Type B pancreatic cell (in vitro differentiated cells): ENCODE results near the gene RPN2. TPM values are rescaled to one million over a fixed set of nuclear protein-coding genes. Genes with fewer than 3 reads are reported as not detected.
A peak's percentile ranks its signal among the peaks of the same experiment; 100 is the strongest.

ENCODE experiments used
- DNase-seq: peaks from one replicate; pipeline ENCODE4 v3.0.0; 2021; ENCODE audit warnings: mixed read lengths; ENCODE audit not compliant: unreplicated experiment; ENCODE audit errors: extremely low spot score
- H3K27ac Mint-ChIP-seq: 2 replicates; pipeline ENCODE4 v1.8.0; 2021; ENCODE audit warnings: mild to moderate bottlenecking, mixed read lengths
- H3K27me3 Mint-ChIP-seq: 2 replicates; pipeline ENCODE4 v1.8.0; 2021; ENCODE audit warnings: mixed read lengths
- H3K36me3 Mint-ChIP-seq: 2 replicates; pipeline ENCODE4 v1.8.0; 2021; ENCODE audit warnings: mixed read lengths
- H3K4me1 Mint-ChIP-seq: one replicate; pipeline ENCODE4 v1.8.0; 2021; ENCODE audit warnings: mixed read lengths; ENCODE audit not compliant: unreplicated experiment
- H3K4me3 Mint-ChIP-seq: 2 replicates; pipeline ENCODE4 v1.8.0; 2021; ENCODE audit warnings: mild to moderate bottlenecking, mixed read lengths
- H3K9me3 Mint-ChIP-seq: 2 replicates; pipeline ENCODE4 v1.8.0; 2021; ENCODE audit warnings: mixed read lengths
- total RNA-seq: library from RNA; stranded (reverse); gene quantifications from 2 replicates; pipeline ENCODE4 v1.2.1, GENCODE V29; 2021; ENCODE audit warnings: low replicate concordance
- TF ChIP-seq, protein P1 (sequence below): fragments of 200-600 bp; sonication (generic); conservative IDR thresholded peaks from 2 replicates; pipeline ENCODE4 v1.5.0; 2021; ENCODE audit warnings: antibody characterized with exemption, mild to moderate bottlenecking

The RPN2 gene
- total RNA-seq, 1 donor from 2014 or later = 184 TPM

DNA sequence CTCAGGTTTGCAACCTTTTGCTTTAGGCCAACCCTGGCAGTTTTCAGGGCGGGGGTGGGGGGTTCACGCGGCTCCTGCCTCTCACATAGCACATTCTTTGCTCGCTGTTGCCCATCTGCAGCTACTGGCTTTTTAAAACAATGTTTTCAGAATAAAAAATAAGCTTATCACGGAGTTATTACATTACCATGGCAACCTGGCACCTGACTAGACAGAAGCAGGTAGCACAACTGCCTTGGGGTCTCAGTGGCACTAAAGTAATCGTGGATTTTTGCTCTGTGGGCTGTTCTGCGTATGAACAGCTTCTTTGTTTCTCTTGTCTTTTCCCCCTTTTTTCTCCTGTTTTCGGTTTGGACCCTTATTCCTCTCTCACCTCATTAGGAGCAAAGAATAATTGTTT lies 101.3 kb downstream of the RPN2 start:
- H3K4me1 Mint-ChIP-seq = peaks cover 27% of the 10 kb centered on the region
- DNase-seq = no peak
- TF ChIP-seq, protein P1, sequence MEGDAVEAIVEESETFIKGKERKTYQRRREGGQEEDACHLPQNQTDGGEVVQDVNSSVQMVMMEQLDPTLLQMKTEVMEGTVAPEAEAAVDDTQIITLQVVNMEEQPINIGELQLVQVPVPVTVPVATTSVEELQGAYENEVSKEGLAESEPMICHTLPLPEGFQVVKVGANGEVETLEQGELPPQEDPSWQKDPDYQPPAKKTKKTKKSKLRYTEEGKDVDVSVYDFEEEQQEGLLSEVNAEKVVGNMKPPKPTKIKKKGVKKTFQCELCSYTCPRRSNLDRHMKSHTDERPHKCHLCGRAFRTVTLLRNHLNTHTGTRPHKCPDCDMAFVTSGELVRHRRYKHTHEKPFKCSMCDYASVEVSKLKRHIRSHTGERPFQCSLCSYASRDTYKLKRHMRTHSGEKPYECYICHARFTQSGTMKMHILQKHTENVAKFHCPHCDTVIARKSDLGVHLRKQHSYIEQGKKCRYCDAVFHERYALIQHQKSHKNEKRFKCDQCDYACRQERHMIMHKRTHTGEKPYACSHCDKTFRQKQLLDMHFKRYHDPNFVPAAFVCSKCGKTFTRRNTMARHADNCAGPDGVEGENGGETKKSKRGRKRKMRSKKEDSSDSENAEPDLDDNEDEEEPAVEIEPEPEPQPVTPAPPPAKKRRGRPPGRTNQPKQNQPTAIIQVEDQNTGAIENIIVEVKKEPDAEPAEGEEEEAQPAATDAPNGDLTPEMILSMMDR = no peak
- H3K27ac Mint-ChIP-seq = peak overlapping the region; percentile 67
- H3K36me3 Mint-ChIP-seq = no peaks in the 10 kb centered on the region
- H3K27me3 Mint-ChIP-seq = no peaks in the 10 kb centered on the region
- no peak overlapping the region for H3K4me3 Mint-ChIP-seq
- no peaks in the 10 kb centered on the region for H3K9me3 Mint-ChIP-seq

DNA sequence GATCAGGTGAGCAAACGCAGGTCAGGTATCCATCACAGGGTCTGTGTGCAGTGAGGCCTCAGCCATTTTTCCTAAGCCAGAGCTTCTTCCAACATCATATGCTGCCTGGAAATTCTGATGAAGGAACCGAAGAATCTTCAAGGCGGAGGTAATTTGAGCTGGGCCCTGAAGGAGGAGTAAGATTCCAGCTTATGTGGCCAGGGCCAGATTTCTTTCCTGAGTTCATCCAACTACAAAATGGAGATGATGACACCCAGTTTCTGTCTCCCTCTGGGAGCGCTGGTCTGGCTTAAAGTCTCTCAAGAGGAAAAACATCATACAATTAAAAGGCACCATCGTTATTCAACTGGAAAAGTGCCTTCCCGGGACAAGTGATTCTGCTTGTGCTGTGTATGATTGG lies 103.4 kb downstream of the RPN2 start:
- H3K27ac Mint-ChIP-seq = peak overlapping the region; percentile 70
- H3K36me3 Mint-ChIP-seq = no peaks in the 10 kb centered on the region
- H3K27me3 Mint-ChIP-seq = no peaks in the 10 kb centered on the region
- no peak overlapping the region for H3K4me3 Mint-ChIP-seq
- H3K4me1 Mint-ChIP-seq = peaks cover 19% of the 10 kb centered on the region
- DNase-seq = no peak
- H3K9me3 Mint-ChIP-seq = no peaks in the 10 kb centered on the region
- TF ChIP-seq, protein P1 = peak; percentile 50

DNA sequence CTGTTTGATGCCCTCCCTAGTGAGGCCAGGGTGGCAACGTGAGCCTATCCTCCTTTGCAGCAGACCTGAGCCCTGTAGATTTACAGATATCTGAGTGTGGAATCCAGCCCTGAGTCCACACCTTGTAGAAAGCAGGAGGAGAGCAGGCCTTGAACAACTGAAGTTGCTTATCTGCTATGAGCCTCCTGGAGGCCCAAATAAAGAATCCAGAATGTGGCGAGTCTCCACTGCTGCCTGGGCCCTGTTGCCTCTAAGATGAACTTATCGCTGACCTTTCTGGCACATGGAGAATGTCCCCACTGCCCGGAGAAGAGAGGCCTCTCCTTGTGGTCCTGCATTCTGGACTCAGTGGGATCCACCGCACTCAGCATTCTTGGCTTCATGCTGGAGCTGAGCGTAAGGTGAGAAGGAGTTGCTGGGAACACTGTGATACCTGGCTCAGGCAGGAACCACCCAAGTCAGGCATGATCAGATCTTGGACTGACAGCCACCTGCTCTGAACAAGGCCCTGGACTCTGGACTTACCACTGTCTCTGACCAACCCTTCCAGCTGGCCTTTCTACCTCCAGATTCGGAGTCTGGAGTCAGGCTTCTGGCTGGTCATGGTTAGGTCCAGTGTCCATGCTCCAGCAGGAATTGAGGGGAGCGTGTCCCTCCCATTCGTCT lies 104.5 kb downstream of the RPN2 start:
- DNase-seq = no peak
- Mint-ChIP-seq H3K36me3 (no peaks in the 10 kb centered on the region), H3K27me3 (no peaks in the 10 kb centered on the region), H3K9me3 (no peaks in the 10 kb centered on the region), H3K27ac (peak overlapping the region; percentile 21), H3K4me3 (no peak overlapping the region), H3K4me1 (peaks cover 19% of the 10 kb centered on the region)
- TF ChIP-seq, protein P1 = no peak

DNA sequence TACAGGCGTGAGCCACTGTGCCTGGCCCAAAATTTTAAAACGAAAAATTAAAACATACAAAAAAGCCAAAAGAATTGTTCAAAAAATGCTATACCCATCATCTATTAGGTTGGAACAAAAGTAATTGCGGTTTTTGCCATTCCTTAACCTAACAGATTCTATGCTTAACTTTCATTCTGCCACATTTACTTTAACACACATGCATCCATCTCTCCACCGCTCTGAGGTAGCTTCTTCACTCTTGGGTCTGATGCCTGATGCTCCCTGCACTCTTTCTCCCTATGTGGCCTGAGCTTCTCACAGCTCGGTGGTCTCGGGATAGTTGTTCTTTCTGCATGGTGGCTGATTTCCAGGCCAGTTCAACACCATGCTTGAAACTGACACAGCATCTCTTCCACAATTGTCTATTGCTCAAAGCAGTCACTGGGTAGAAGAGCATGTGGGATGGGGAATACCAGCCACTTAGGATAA lies 105.6 kb downstream of the RPN2 start:
- Mint-ChIP-seq H3K27ac (no peak overlapping the region), H3K4me3 (no peak overlapping the region), H3K36me3 (no peaks in the 10 kb centered on the region), H3K9me3 (no peaks in the 10 kb centered on the region), H3K4me1 (peaks cover 19% of the 10 kb centered on the region), H3K27me3 (no peaks in the 10 kb centered on the region)
- DNase-seq = no peak
- TF ChIP-seq, protein P1 = no peak

DNA sequence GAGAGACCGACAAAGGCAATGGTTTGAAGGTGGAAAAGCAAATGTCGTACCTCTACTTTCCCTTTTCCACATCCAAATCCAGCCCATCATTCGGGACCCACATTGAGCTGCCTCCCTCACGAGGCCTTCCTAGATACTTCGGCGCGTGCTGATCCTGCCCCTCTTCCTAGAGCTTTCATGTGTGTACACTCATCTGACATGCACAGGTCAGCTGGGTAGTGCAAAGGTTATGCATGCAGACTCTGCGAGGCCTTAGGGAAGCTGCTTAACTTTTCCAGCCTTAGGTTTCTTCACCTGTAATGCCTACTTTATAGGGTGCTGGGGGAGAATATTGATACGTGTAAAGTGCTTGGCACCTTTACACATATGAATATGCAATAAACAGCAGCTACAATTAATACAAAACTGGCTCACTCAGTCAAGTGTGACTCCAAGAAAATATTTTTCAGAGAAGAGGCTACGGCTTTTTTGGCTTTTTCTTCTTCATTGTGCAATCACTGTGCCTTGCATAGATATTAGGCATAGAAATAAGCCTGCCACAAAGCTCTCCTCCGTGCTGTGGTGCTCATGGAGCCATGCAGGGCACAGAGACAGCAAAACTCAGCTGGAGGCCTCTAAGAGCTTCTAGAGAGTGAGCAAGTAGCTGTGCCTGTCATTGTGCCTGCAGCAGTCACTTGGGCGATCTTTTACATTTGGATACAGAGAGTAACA lies 106.7 kb downstream of the RPN2 start:
- Mint-ChIP-seq H3K4me1 (peaks cover 9% of the 10 kb centered on the region), H3K4me3 (no peak overlapping the region), H3K27ac (no peak overlapping the region), H3K27me3 (no peaks in the 10 kb centered on the region), H3K9me3 (no peaks in the 10 kb centered on the region), H3K36me3 (no peaks in the 10 kb centered on the region)
- DNase-seq = no peak
- TF ChIP-seq, protein P1 = no peak
